GM12864 (cell line): ENCODE results near the gene RAET1E.
"Not testable (repeated sequence)": the region's sequence is repeated elsewhere in the genome, so short reads cannot be mapped to it uniquely, and the experiment has no call there.

Experiments used
- DNase-seq: peaks from one replicate; pipeline ENCODE4 v3.0.0-alpha.2; 2011; ENCODE audit warnings: low read depth
- H3K4me3 ChIP-seq: 2 replicates; pipeline ENCODE4 v1.5.1; 2011; ENCODE audit warnings: mild to moderate bottlenecking, low read depth, low read length, control low read depth
- TF ChIP-seq, protein P1 (sequence below): IDR thresholded peaks from 2 replicates; pipeline ENCODE4 v1.5.1; 2011; ENCODE audit warnings: low read depth, mild to moderate bottlenecking, moderate library complexity, low read length, control low read depth, inconsistent platforms; ENCODE audit errors: missing control alignments

The RAET1E gene

DNA sequence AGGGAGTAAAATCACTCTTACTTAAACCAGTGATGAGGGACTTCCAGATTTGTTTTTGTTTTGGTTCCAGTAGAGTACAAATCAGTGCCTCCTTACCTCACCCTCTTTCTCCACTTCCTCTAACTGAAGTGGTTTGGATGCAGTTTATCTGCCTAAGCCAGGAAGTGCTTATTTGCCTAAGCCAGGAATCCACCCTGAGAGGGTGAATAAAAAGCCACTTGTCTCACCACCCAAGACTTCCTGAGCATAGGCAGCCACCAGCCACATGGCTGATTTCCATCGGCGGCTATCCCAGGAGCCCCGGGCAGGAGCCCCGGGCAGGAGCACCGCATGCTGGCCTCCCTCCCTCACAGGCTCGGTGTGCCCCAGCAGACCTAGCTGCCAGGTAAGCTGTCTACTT lies 45.7 kb downstream of the RAET1E start:
- no peak for DNase-seq
- TF ChIP-seq, protein P1, sequence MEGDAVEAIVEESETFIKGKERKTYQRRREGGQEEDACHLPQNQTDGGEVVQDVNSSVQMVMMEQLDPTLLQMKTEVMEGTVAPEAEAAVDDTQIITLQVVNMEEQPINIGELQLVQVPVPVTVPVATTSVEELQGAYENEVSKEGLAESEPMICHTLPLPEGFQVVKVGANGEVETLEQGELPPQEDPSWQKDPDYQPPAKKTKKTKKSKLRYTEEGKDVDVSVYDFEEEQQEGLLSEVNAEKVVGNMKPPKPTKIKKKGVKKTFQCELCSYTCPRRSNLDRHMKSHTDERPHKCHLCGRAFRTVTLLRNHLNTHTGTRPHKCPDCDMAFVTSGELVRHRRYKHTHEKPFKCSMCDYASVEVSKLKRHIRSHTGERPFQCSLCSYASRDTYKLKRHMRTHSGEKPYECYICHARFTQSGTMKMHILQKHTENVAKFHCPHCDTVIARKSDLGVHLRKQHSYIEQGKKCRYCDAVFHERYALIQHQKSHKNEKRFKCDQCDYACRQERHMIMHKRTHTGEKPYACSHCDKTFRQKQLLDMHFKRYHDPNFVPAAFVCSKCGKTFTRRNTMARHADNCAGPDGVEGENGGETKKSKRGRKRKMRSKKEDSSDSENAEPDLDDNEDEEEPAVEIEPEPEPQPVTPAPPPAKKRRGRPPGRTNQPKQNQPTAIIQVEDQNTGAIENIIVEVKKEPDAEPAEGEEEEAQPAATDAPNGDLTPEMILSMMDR = no peak
- H3K4me3 ChIP-seq = no peak overlapping the region

DNA sequence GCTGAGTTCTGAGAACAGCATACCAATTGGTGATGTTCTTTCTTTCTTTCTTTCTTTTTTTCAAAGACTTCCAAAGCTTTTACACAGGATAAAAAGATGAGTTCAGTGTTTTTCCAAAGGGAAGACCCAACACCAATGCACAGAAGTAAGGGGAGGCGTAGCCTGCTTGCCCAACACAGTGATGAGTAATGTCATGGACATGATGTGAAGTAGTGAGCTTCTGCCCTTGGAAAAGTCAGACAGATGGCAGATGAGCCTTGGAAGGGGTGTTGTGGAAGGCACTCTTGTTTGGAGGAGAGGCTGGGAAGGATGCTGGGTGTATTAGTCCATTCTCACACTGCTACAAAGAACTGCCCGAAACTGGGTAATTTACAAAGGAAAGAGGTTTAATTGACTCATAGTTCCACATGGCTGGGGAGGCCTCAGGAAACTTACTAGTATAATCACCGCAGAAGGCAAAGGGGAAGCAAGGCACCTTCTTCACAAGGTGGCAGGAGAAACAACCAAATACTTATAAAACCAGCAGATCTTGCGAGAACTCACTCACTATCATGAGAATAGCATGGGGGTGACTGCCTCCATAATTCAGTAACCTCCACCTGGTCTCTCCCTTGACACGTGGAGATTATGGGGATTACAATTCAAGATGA lies 46.3 kb downstream of the RAET1E start:
- no peak overlapping the region for H3K4me3 ChIP-seq
- TF ChIP-seq, protein P1 = no peak
- DNase-seq = no peak

DNA sequence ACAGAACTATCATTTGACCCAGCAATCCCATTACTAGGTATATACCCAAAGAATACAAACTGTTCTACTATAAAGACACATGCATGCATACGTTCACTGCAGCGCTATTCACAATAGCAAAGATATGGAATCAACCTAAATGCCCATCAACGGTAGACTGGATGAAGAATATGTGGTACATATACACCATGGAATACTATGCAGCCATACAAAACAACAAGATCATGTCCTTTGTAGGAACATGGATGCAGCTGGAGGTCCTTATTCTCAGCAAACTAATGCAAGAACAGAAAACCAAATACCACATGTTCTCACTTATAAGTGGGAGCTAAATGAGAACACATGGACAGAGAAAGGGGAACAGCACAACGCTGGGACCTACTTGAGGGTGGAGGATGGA lies 49.6 kb downstream of the RAET1E start:
- not testable (repeated sequence) for DNase-seq, H3K4me3 ChIP-seq
